ENCODE measurements around the gene CIB1.

The CIB1 gene

DNA sequence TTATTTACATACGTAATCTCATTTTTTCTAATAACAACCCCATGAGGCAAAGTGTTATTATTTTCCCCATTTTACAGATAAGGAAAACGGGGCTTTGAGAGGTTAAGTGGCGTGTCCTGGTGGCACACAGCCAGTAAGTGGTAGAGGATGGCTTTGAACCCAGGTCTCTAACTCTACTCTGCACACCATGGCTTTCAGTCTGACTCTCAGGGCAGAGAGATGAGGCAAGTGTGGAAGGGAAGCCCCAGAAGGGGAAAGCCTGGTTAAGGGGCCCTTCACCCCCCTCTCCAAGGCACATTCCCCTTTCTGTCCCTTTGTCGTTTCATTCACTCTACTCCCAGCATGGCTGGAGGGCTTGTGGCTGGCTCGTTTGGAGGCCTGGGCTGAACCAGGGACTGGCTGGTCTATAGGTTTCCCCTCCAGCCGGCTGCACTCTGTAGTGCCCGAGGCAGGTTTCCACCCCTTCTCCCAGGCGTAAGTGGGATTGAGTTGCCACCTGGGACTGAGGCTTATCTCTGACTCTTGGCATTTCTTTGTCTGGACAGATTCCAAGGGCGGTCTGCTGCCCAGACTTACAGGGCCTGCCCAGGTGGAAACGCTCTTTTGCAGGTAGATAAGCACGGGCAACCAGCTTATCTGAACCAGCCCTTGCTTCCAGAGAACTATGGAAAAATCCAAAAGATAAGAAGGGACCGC lies 20.5 kb downstream of the CIB1 start:
- DNase-seq (ENCODE audit: extremely low read depth, low read depth) = no peak
- no peak for TF ChIP-seq CTCF (IDR thresholded peaks at IDR 0.05; ENCODE audit: low read depth, low read length)

GRCh38 chr15:90212221-90213098 lies 21.3 kb downstream of the CIB1 start:
- no peak for TF ChIP-seq CTCF (IDR thresholded peaks at IDR 0.05; ENCODE audit: low read depth, low read length)

GRCh38 chr15:90211440-90212143 lies 22.1 kb downstream of the CIB1 start:
- no peak for DNase-seq (ENCODE audit: extremely low read depth, low read depth)
- TF ChIP-seq CTCF (IDR thresholded peaks at IDR 0.05; ENCODE audit: low read depth, low read length) = no peak

More at GRCh38 chr15:90212221-90213098, 21.3 kb downstream of the CIB1 start:
- no peak for DNase-seq (ENCODE audit: extremely low read depth, low read depth)

GRCh38 chr15:90211009-90211408 lies 22.7 kb downstream of the CIB1 start:
- TF ChIP-seq CTCF (IDR thresholded peaks at IDR 0.05; ENCODE audit: low read depth, low read length) = no peak
- no peak for DNase-seq (ENCODE audit: extremely low read depth, low read depth)

GRCh38 chr15:90210593-90210992 lies 23.1 kb downstream of the CIB1 start:
- TF ChIP-seq CTCF (IDR thresholded peaks at IDR 0.05; ENCODE audit: low read depth, low read length) = no peak
- no peak for DNase-seq (ENCODE audit: extremely low read depth, low read depth)

DNA sequence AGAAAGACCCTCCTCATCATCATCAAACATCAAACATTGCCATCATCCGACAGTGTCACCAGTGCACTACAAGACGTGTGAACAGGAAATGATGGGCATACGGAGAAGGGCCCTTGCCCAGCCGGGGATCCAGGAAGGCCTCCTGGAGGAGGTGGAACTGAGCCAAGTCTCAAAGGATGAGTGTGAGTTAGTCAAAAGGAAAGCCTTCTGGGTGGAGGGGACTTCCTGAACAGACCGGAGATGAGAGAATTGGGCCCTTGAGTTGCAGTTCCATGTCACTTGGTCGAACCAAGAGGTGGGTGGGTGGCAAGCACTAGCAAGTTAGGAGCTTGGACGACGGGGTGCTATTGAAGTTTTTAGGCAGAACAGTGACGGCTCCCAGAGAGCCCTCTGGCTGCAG lies 24.1 kb downstream of the CIB1 start:
- no peak for TF ChIP-seq CTCF (IDR thresholded peaks at IDR 0.05; ENCODE audit: low read depth, low read length)
- DNase-seq (ENCODE audit: extremely low read depth, low read depth) = no peak

All from AG09319 (cell line).